Gastrocnemius medialis (tissue), 4 donors: ENCODE results near the gene UNC5B. TPM values are rescaled to one million over a fixed set of nuclear protein-coding genes. Genes with fewer than 3 reads are reported as not detected.

Experiments
- ATAC-seq, 2 donors: fragments of 150-250 bp; one replicate each; pipeline ENCODE4 v1.9.1; 2016
- DNase-seq, 2 donors: peaks; one replicate each; pipeline ENCODE4 v3.0.0-alpha.2; 2019
- H3K27ac ChIP-seq, 4 donors: fragments of 200-600 bp; sonication (generic); 1 replicate in 1 of 4; 2 replicates in 3 of 4; pipeline ENCODE4 v1.5.1; 2016 to 2018; ENCODE audit warnings: mild to moderate bottlenecking in 2 of 4, moderate library complexity in 1 of 4
- H3K27me3 ChIP-seq, 3 donors: fragments of 200-600 bp; sonication (generic) in 2 of 3; 1 replicate in 1 of 3; 2 replicates in 2 of 3; pipeline versions ENCODE4 v1.5.1 to v1.6.0; 2016 to 2019; ENCODE audit warnings: mild to moderate bottlenecking in 1 of 3, moderate library complexity in 1 of 3
- H3K36me3 ChIP-seq, 2 donors: fragments of 200-600 bp; sonication (generic) in 1 of 2; one replicate each; pipeline ENCODE4 v1.5.1; 2017 to 2018
- H3K4me1 ChIP-seq, 2 donors: fragments of 200-600 bp; sonication (generic) in 1 of 2; one replicate each; pipeline ENCODE4 v1.5.1; 2016 to 2017; ENCODE audit warnings: mild to moderate bottlenecking in 2 of 2
- H3K4me3 ChIP-seq, 4 donors: fragments of 200-600 bp; sonication (generic) in 3 of 4; 1 replicate in 1 of 4; 2 replicates in 3 of 4; pipeline ENCODE4 v1.5.1; 2016 to 2019; ENCODE audit warnings: mild to moderate bottlenecking in 2 of 4
- H3K9me3 ChIP-seq, 3 donors: fragments of 200-600 bp; sonication (generic) in 2 of 3; 1 replicate in 1 of 3; 2 replicates in 2 of 3; pipeline ENCODE4 v1.5.1; 2016 to 2019
- POLR2A ChIP-seq, 2 donors: fragments of 450-650 bp; IDR thresholded peaks; one replicate each; pipeline ENCODE4 v1.6.1; 2017; ENCODE audit warnings: antibody characterized with exemption in 2 of 2, mild to moderate bottlenecking in 2 of 2, moderate library complexity in 2 of 2
- in situ Hi-C, 4 donors: fragments of 200-750 bp; cut with MboI; loops; one replicate each; pipeline versions ENCODE4 v1.15.0 to v1.8.0; 2017; ENCODE audit warnings: low sequenced_read_pairs in 4 of 4
- intact Hi-C: fragments of 100-400 bp; cut with DNase I; formaldehyde crosslinking; loops from one replicate; pipeline ENCODE4 v1.15.1; 2023; ENCODE audit warnings: low total_unique reads
- total RNA-seq, 4 donors: library from RNA; depleted of rRNA; stranded (reverse); fragments of >200 nt; gene quantifications; one replicate each; pipeline versions ENCODE4 v1.1.0 to v1.2.3, GENCODE V29; 2016
- TF ChIP-seq, protein P1 (sequence below), 5 experiments: fragments of 450-650 bp in 3 of 5; fragments of 200-600 bp in 2 of 5; sonication (generic) in 2 of 5; IDR thresholded peaks in 4 of 5; conservative IDR thresholded peaks in 1 of 5; 1 replicate in 4 of 5; 2 replicates in 1 of 5; pipeline ENCODE4 v1.5.1; 2016 to 2019; ENCODE audit warnings: antibody characterized with exemption in 5 of 5, mild to moderate bottlenecking in 3 of 5, moderate library complexity in 3 of 5

The UNC5B gene
- total RNA-seq, 4 donors from 2014 or later: 0.65 to 1.2 (median 0.90) TPM

DNA sequence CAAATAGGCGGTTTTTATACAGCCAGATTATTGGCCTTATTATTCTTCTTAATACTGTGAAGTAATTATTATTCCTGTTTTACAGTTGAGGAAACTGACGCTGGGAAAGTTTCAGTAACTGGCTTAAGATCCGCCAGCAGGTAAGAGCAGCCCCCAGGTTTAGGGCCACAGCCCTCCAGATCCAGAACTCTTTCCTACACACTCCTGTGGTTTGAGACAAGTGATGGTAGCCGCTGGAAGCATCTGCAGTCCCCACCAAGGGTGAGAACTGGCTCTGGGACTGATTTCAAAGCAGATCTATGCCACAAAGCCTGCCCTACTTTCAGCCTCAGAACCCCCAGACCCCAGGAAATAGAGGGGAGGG lies 3.0 kb upstream of the UNC5B start:
- Histone ChIP-seq H3K27me3 (peaks cover 0 to 3% (median 0%) of the 10 kb centered on the region in 3 donors), H3K36me3 (no peaks in the 10 kb centered on the region), H3K4me1 (peaks cover 12 to 14% of the 10 kb centered on the region in 2 donors), H3K9me3 (no peaks in the 10 kb centered on the region), H3K27ac (no peak overlapping the region), H3K4me3 (no peak overlapping the region)
- ATAC-seq (no peak), DNase-seq (no peak)
- intact Hi-C loops (loop anchor here (1.0 to 2.0 kb wide), 2 partner anchors 75 to 284 kb away; no protein-coding TSS in a partner anchor), in situ Hi-C loops (loop anchor here in 2 of 4 donors (5.0 to 10.0 kb wide), 3 partner anchors 75 to 287 kb away; no protein-coding TSS in a partner anchor)
- TF ChIP-seq, protein P1, sequence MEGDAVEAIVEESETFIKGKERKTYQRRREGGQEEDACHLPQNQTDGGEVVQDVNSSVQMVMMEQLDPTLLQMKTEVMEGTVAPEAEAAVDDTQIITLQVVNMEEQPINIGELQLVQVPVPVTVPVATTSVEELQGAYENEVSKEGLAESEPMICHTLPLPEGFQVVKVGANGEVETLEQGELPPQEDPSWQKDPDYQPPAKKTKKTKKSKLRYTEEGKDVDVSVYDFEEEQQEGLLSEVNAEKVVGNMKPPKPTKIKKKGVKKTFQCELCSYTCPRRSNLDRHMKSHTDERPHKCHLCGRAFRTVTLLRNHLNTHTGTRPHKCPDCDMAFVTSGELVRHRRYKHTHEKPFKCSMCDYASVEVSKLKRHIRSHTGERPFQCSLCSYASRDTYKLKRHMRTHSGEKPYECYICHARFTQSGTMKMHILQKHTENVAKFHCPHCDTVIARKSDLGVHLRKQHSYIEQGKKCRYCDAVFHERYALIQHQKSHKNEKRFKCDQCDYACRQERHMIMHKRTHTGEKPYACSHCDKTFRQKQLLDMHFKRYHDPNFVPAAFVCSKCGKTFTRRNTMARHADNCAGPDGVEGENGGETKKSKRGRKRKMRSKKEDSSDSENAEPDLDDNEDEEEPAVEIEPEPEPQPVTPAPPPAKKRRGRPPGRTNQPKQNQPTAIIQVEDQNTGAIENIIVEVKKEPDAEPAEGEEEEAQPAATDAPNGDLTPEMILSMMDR (IDR thresholded peaks at IDR 0.05 in 4 of 5, conservative IDR thresholded peaks at IDR 0.05 in 1 of 5): no peak

DNA sequence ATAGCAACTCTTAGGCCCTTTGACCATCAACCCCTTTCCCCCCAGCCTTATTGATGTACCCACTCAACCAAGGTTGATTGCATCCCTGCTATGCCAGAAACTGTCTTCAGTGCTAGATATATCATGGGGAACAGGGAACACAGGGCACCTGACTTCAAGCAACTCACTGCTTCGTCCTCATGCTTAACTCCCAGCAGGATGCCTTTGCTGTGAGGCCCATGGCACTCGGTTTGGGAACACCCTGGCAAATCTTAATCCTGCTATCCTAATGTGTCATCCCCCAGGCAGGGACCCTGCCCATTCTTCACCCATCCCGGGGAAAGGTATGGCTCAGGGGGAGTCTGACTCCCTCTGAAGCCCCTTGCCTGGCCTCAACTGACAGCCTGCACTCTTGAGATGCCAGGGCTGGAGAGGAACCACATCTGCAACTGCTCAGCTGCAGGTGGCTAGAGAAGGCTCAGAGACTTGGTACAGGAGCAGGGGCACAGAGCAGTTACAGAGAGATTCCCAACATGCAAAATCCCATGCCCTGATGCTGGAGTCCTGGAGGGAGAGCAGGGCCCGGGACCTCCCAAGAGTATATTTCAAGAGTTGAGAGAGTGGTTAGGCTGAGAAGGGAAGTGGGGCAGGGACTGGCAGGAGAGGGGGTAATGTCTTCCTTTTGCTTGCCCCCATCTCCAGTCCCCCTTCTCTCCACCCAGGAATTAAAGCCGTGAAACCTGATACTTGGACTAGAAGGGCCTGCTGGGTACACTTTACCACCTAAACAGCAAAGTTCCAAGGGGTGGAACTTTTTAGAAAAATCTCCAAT lies 2.4 kb upstream of the UNC5B start:
- ATAC-seq: no peak
- H3K9me3 ChIP-seq: no peaks in the 10 kb centered on the region
- intact Hi-C loops (loop anchor here (1.0 to 2.0 kb wide), 2 partner anchors 75 to 285 kb away; no protein-coding TSS in a partner anchor), in situ Hi-C loops (loop anchor here in 2 of 4 donors (5.0 to 10.0 kb wide), 3 partner anchors 75 to 288 kb away; no protein-coding TSS in a partner anchor)
- H3K4me1 ChIP-seq: peaks cover 14 to 15% of the 10 kb centered on the region in 2 donors
- H3K36me3 ChIP-seq: no peaks in the 10 kb centered on the region
- peaks cover 0 to 3% (median 0%) of the 10 kb centered on the region in 3 donors for H3K27me3 ChIP-seq
- DNase-seq: no peak
- no peak overlapping the region for H3K4me3 ChIP-seq
- TF ChIP-seq, protein P1 (IDR thresholded peaks at IDR 0.05 in 4 of 5, conservative IDR thresholded peaks at IDR 0.05 in 1 of 5): no peak
- TF ChIP-seq POLR2A (IDR thresholded peaks at IDR 0.05): no peak
- no peak overlapping the region for H3K27ac ChIP-seq

DNA sequence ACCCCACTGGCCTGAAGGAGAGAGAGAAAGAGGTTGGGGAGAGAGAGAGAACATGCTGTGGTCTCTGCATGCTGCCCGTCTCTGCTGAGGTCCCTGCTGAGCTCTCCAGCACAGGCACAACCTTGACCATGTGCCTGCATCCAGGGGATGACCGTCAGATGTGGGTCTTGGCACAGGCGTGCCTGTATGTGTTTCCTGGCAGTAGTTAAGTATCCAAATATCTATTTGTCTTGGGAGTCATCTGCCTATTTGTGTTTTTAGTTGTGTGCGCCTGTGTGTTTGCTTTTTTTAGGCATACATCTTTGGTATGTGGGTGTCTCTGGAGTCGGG lies 1.9 kb upstream of the UNC5B start:
- H3K27me3 ChIP-seq: peaks cover 0 to 3% (median 0%) of the 10 kb centered on the region in 3 donors
- ATAC-seq (no peak), DNase-seq (no peak)
- intact Hi-C loops (no loop called here), in situ Hi-C loops (no loop called here)
- no peak overlapping the region for H3K4me3 ChIP-seq
- TF ChIP-seq, protein P1 (IDR thresholded peaks at IDR 0.05 in 4 of 5, conservative IDR thresholded peaks at IDR 0.05 in 1 of 5): no peak
- no peak for TF ChIP-seq POLR2A (IDR thresholded peaks at IDR 0.05)
- H3K27ac ChIP-seq: no peak overlapping the region
- no peaks in the 10 kb centered on the region for H3K36me3 ChIP-seq
- H3K4me1 ChIP-seq: peaks cover 14 to 15% of the 10 kb centered on the region in 2 donors
- H3K9me3 ChIP-seq: no peaks in the 10 kb centered on the region

DNA sequence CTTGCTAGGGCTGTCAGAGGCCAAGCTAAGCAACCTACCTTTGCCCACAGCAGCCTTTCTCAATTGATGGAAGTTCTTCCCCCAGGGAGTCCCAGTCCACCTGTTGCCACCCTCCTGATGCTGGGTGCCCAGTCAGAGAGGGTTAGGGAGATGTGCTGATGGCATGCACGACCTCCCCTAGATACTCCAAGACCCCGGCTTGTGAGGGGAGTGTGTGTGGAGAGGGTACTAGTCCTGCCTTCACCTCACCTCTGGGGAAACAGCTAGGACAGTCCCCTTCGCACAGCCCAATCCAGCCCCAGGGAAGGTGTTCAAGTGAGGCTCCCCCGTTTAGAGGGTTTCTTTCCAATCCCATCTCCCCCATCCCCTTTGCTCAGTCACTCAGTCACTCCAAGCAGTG lies 1.3 kb upstream of the UNC5B start:
- intact Hi-C loops: no loop called here
- in situ Hi-C loops: no loop called here
- no peak for ATAC-seq
- Histone ChIP-seq H3K27ac (no peak overlapping the region), H3K4me1 (peaks cover 14 to 15% of the 10 kb centered on the region in 2 donors), H3K4me3 (no peak overlapping the region), H3K36me3 (no peaks in the 10 kb centered on the region), H3K9me3 (no peaks in the 10 kb centered on the region), H3K27me3 (peaks cover 0 to 3% (median 0%) of the 10 kb centered on the region in 3 donors)
- no peak for DNase-seq
- TF ChIP-seq, protein P1 (IDR thresholded peaks at IDR 0.05 in 4 of 5, conservative IDR thresholded peaks at IDR 0.05 in 1 of 5): no peak
- no peak for TF ChIP-seq POLR2A (IDR thresholded peaks at IDR 0.05)
